Astrocyte of the cerebellum (primary cell): ENCODE results near the gene ISLR.

Experiments used
- DNase-seq: peaks from one replicate; pipeline ENCODE4 v3.0.0-alpha.2; 2011; ENCODE audit warnings: low read depth
- H3K4me3 ChIP-seq: 2 replicates; pipeline ENCODE4 v1.5.1; 2011; ENCODE audit warnings: mild to moderate bottlenecking, low read depth, low read length, moderate library complexity
- in situ Hi-C: cut with HindIII; loops from 2 replicates; pipeline ENCODE4 v1.10.0; 2017; ENCODE audit warnings: low sequenced_read_pairs
- TF ChIP-seq, protein P1 (sequence below): IDR thresholded peaks from 2 replicates; pipeline ENCODE4 v1.5.1; 2012; ENCODE audit warnings: low read length, low read depth, moderate library complexity, mild to moderate bottlenecking; ENCODE audit errors: missing control alignments

ISLR gene

DNA sequence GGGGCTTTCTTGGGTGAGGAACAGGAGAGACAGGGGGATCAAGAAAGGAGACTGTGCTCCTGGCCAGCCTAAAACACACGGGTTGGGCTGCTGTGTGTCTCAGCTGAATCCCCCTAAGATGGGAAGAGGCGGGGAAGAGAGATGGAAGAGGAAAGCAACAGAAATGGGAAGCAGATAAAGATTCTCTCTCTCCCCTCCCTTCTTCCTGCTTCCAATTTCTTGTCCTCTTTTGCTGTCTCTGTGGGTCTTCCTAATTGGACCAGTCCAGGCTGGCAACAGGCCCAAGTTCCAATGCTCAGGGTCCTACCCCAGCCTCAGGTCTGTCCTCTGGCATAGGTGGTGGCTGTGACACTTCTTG lies 36.0 kb upstream of the ISLR start:
- TF ChIP-seq, protein P1, sequence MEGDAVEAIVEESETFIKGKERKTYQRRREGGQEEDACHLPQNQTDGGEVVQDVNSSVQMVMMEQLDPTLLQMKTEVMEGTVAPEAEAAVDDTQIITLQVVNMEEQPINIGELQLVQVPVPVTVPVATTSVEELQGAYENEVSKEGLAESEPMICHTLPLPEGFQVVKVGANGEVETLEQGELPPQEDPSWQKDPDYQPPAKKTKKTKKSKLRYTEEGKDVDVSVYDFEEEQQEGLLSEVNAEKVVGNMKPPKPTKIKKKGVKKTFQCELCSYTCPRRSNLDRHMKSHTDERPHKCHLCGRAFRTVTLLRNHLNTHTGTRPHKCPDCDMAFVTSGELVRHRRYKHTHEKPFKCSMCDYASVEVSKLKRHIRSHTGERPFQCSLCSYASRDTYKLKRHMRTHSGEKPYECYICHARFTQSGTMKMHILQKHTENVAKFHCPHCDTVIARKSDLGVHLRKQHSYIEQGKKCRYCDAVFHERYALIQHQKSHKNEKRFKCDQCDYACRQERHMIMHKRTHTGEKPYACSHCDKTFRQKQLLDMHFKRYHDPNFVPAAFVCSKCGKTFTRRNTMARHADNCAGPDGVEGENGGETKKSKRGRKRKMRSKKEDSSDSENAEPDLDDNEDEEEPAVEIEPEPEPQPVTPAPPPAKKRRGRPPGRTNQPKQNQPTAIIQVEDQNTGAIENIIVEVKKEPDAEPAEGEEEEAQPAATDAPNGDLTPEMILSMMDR, result no peak
- DNase-seq, result no peak
- in situ Hi-C loops, result no loop called here
- H3K4me3 ChIP-seq, result no peak overlapping the region

DNA sequence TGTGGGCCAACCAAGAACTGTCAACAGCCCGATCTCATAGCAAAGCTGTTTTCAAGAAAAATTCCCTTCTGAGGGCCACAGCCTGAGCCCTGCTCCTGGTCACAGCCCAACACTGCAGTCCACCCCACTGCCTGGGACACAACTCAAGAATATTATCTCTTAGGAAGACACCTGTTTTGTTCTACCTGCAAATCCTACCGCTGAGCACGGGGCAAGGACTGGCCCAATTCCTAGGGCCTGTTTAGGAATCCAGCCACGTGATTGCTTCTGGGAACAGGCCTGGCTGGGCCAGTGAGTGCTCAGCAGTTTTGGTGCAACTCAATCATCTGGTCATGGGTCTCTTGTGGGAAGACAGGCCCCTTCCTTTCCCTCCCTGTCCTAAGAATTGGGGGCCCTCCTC lies 34.9 kb upstream of the ISLR start:
- DNase-seq, result no peak
- H3K4me3 ChIP-seq, result no peak overlapping the region
- in situ Hi-C loops, result no loop called here
- TF ChIP-seq, protein P1, result no peak

DNA sequence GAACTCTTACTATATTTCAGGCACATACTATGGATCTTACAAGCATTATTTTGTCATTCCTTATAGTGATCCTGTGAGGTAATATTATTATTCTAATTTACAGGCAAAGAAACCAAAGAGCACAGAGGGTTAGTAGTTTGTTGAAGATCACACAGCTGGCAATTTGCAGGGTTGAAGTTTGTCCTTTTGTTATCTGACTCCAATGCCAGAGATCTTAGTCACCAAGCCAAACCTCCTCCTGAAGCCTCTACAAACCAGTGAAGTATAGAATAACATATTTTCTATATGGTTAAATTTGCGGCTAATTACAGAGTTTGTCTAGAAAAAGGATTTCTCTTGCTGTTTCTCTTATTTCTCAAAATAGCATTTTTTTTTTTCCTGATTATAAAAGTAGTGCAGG lies 31.9 kb upstream of the ISLR start:
- no peak overlapping the region for H3K4me3 ChIP-seq
- in situ Hi-C loops, result no loop called here
- DNase-seq, result no peak

DNA sequence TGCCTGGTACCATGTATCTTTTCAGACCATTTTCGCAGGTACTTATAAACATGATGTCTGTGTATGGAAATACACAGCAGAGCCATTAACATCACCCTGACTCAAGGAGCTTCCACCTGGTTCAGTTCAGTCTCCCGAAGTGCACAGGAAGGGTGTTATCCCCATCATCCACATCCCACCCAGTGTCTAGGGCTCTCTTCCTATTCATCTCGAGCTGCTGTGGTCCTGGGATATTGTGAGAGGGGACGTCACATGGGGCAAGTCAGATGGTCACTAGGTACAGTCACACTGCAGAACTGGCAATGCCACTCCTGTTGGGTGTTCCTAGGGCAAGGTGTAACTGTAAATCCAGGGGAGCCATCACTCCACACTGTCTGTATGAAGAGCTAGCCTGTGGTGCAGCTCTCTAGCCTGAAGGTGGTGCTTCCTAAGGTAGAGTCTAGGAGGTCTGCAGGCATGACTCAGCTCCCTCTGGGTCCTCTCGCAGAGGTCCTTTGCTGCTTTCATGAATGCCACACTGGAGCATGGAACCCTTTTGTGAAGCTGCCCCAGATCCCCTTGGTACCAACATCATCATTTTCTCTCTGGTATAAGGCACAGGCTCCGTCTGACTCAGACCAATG lies 29.2 kb upstream of the ISLR start:
- TF ChIP-seq, protein P1, result no peak
- DNase-seq, result no peak
- in situ Hi-C loops, result no loop called here
- no peak overlapping the region for H3K4me3 ChIP-seq

More for the DNA sequence above, 31.9 kb upstream of the ISLR start:
- TF ChIP-seq, protein P1, result no peak

DNA sequence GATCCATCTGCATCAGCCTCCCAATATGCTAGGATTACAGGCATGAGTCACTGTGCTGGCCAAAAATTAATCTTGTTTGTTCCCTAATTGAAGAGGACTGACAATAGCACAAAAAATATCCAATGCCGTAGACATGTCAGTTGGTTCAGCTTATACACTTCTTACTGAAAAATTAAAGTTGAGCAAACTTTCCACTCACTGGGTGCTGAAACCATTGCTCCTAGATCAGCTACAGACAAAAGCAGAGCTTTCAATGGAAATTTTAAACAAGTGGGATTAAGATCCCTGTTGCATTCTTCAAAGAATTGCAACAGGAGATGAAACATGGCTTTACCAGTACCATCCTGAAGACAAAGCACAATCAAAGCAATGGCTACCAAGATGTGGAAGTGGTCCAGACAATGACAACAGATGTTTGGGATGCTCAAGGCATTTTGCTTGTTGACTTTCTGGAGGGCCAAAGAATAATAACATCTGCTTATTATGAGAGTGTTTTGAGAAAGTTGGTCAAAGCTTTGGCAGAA lies 27.2 kb upstream of the ISLR start:
- no peak overlapping the region for H3K4me3 ChIP-seq
- in situ Hi-C loops, result no loop called here
- TF ChIP-seq, protein P1, result no peak
- no peak for DNase-seq

DNA sequence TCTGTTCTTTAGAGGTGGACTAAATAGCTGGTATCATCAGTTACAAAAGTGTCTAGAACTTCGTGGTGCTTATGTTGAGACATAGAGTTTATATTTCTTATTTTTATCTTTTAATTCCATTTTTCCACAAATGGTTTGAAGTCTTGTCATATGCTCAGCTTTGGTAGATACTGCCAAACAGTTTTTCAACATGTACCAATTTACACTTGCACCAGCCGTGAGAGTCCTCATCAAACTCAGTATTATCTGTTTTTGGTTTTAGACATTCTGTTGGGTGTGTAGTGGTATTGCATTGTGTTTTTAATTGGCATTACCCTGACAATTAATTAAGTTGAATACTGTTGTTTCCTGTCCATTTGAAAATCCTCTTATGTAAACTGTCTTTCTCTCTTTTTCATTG lies 26.5 kb upstream of the ISLR start:
- DNase-seq, result no peak
- TF ChIP-seq, protein P1, result no peak
- in situ Hi-C loops, result no loop called here
- no peak overlapping the region for H3K4me3 ChIP-seq
